GM21367 (cell line): ENCODE measurements around the gene SLC7A9.
"Not testable (repeated sequence)": the region's sequence is repeated elsewhere in the genome, so short reads cannot be mapped to it uniquely, and the experiment has no call there.

Source experiments
- ATAC-seq: cut with Tn5 transposase; IDR thresholded peaks from one replicate; pipeline ENCODE4 v1.9.1; 2021; ENCODE audit not compliant: unreplicated experiment

The SLC7A9 gene

DNA sequence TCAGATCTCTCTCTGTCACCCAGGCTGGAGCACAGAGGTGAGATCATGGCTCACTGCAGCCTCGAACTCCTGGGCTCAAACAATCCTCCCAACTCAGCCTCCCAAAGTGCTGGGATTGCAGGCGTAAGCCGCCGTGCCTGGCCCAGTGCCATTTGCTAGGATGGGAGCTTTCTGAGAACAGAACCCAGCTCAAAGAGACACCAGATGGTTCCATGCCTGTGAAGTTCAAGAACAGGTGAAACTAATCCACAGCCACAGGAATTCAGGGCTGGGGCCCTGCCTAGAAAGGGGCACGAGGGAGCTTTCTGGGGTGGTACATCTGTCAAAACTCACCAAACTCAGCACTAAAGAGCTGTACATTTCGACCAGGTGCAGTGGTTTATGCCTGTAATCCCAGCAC lies 4.2 kb downstream of the SLC7A9 start:
- no peak for ATAC-seq

DNA sequence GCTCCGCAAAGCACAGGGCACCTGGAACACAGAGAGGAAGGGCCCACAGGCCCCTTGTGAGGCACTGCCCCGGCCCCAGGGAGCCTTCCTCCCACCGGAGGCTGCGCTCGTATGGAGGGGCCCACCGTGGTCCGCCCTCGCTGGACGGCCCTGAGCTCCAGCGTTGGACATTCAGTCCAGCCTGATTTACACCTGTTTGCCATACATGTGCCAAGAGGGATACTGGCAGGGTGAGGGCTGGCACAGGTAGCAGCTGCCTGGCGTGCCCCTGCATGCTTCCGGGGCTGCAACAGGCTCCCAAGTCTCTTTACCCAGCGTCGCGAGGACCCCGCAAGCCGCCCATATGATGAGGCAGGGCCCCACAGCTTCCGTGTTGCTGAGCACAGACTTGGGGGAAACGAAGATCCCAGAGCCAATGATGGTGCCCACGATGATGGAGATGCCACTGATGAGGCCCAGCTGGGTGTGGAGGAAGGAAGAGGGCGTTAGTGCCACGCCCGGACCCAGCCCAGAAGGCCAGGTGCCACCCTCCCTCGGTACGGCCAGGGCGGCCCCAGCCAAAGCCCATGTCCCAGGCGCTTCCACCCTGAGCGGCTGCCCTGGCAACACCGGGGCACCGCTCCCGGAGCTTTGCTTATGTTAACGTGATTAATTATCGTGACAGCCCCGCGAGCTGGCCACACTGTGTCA lies 5.1 kb downstream of the SLC7A9 start:
- no peak for ATAC-seq

DNA sequence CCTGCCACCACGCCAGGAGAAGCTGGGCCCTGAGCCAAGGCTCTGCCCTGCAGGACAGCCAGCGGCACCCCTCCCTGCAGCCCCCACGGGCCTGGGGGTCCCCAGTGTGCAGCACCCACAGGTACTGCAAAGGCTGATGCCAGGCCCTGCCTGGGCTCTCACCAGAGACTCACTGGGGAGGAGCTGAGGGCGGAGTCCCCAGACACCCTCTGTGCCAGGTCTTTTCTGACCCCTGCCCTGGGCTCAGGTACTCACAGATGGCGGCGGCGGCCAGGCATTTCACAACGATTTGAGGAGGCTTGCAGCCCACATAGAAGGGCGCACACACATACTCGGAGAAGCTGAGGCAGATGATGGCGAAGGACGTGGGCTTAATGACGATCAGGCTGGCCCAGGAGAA lies 5.7 kb downstream of the SLC7A9 start:
- ATAC-seq = no peak

DNA sequence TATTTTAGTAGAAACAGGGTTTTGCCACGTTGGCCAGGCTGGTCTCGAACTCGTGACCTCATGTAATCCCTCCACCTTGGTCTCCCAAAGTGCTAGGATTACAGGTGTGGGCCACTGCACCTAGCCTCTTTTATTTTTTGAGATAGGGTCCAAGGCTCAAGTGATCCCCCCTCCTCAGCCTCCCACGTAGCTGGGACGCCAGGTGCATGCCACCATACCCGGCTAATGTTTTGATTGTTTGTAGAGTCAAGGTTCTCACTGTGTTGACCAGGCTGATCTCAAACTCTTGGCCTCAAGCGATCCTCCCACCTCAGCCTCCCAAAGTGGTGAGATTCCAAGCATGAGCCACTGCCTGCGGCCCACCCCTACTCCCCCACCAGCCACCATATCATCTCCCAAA lies 6.3 kb downstream of the SLC7A9 start:
- ATAC-seq = no peak

DNA sequence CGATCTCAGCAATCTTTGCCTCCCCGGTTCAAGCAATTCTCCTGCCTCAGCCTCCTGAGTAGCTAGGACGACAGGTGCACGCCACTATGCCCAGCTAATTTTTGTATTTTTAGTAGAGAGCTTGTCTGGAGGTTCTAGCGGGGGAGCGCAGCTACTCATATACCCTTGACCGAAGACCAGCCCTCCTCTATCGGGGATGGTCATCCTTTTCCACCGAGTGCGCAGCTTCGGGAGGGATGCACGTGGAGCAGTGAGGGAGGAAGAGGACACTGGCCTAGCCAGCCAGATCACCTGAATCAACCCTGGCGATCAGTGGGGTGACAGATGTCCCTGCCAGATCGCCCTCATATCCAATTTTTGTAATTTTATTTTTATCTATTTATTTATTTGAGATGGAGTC lies 6.8 kb downstream of the SLC7A9 start:
- ATAC-seq = no peak

DNA sequence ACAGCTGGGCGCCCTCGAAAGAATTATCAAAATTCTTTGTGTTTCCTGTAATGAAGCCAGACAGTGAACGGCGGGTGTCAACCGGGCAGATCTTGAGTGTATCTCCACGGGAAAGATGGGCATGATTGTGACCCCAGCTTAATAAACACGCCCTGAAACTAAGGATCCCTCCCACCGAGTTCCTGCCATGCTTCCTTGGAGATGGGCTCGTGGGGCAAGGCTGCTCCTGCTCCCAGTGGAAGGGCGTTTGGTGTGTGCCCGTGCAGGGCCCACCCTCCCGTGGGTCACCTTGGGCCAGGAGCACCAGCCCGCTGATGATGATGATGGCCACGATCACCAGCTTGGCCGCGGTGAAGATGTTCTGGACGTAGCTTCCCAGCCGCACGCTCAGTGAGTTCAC lies 7.4 kb downstream of the SLC7A9 start:
- ATAC-seq = no peak

DNA sequence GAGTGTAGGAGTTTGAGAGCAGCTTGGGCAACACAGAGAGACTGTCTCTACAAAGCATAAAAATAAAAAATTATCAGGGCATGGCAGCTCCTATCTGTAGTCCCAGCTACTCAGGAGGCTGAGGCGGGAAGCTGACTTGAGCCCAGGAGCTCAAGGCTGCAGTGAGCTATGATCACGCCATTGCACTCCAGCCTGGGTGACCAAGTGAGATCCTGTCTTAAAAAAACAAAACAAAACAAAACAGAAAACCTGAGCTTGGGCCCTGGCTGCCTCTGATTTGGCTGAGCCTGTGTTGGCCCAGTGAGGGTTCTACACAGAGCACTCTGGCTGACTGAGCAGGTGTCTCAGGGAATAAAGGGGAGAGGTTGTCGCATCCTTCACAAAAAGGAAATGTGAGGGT lies 8.0 kb downstream of the SLC7A9 start:
- no peak for ATAC-seq

DNA sequence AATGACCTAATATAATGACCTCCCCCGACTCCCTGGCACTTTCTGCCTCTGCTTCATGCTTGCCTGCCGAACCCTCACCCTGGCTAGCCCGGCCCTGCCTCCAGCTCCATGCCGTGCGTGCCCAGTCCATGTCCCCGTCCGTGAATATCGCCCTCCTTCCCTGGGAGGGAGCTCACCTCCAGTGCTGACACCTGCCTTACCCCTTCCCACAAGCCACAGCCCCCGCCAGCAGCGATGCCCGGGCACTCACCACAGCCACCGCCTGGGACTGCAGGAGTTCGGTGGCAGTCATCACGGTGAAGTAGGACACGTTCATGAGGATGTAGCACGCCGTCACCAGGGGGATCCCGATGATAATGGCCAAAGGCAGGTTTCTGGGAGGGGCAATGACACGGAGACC lies 10.0 kb downstream of the SLC7A9 start:
- no peak for ATAC-seq

DNA sequence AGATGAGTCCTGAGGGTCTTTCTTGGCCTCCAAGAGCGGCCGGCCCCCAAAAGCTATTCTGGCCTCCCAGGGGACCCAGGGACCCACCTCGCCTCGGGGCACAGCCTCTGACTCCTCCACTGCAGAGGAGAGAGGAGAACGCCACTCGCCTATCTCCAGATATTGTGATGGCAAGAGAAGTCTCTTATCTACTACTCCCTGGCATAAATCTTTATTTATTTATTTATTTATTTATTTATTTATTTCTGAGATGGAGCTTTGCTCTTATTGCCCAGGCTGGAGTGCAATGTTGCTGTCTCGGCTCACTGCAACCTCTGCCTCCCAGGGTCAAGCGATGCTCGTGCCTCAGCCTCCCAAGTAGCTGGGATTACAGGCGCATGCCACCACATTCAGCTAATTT lies 11.0 kb downstream of the SLC7A9 start:
- ATAC-seq = no peak

DNA sequence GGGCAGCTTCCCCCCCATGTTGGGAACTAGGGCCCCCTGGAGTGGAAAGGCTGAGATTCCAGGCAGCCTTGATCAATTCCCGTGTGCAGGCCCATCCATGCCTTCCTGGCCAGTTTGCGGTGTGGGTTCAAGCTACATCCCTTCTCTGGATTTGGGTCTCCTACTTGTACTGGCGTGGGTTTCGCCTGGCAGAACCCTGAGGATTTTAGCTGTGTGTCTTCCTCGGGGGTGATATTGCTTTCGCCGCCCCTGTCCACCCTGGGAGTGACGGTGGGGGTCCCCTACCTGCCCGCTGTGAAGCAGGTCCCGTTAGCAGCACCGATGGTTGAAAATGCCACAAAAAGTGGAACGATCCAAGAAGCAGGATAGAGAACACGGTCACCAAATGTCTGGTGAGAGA lies 11.4 kb downstream of the SLC7A9 start:
- ATAC-seq = no peak

DNA sequence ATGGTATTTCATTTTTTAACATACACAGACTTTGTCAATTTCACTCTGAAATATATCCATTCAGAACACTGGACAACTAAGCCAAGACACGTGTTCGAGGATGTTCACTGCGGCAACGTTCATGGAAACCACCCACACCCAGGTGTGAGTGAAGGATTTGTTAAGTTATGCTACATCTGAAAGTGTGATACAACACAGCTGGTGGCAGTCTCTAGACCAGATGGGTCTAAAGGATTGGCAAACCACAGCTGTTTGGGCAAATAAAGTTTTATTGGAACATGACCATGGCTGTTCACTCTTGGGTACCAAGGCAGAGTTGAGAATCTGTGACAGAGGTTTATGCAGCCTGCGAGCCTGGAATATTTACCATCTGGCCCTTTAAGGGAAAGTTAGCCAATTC lies 12.0 kb downstream of the SLC7A9 start:
- ATAC-seq = no peak

DNA sequence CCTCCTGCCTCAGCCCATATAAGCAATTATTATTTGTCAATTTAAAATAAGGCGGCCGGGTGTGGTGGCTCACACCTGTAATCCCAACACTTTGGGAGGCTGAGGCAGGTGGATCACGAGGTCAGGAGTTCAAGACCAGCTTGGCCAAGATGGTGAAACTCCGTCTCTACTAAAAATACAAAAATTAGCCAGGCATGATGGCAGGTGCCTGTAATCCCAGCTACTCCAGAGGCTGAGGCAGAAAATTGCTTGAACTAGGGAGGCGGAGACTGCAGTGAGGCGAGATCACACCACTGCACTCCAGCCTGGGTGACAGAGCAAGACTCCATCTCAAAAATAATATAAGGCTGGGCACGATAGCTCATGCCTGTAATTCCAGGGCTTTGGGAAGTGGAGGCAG lies 12.7 kb downstream of the SLC7A9 start:
- not testable (repeated sequence) for ATAC-seq

DNA sequence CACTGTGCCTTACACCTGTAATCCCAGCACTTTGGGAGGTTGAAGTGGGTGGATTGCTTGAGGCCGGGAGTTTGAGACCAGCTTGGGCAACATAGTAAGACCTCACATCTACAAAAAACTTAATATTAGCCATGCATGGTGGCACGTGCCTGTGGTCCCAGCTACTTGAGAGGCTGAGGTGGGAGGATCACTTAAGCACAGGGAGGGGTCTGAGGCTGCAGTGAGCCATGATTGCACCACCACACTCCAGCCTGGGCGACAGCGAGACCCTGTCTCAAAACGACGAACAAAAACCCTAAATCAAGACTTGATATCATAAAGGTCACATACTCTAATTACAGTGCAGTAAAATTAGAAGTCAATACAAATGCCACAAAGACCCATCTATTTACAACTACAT lies 17.4 kb downstream of the SLC7A9 start:
- ATAC-seq = no peak

DNA sequence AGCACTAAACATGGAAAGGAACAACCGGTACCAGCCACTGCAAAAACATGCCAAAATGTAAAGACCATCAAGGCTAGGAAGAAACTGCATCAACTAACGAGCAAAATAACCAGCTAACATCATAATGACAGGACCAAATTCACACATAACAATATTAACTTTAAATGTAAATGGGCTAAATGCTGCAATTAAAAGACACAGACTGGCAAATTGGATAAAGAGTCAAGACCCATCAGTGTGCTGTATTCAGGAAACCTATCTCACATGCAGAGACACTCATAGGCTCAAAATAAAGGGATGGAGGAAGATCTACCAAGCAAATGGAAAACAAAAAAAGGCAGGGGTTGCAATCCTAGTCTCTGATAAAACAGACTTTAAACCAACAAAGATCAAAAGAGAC lies 21.5 kb downstream of the SLC7A9 start:
- not testable (repeated sequence) for ATAC-seq

DNA sequence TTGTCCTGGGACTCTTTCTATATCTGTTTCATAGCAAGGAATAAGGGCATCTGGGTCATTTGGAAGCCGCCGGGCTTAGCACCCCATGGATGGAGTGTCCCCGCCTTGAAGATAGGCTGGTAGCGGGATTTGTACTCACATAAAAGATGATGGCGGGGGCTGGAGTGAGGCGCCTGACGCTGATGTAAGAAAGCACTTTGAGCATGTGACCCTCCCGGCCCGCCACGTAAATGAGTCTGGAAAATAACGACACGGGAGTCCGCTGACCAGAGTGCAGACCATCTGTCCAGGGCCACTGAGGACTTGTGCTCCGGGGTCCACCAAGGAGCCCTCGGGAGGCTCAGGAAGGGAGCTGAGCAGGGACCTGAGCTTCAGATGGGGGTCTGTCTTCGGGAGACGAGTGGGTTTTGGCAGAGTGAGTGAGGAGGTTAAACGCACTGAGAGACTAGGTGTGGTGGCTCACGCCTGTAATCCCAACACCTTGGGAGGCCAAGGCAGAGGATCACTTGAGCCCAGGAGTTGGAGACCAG lies 25.8 kb downstream of the SLC7A9 start:
- ATAC-seq = no peak

DNA sequence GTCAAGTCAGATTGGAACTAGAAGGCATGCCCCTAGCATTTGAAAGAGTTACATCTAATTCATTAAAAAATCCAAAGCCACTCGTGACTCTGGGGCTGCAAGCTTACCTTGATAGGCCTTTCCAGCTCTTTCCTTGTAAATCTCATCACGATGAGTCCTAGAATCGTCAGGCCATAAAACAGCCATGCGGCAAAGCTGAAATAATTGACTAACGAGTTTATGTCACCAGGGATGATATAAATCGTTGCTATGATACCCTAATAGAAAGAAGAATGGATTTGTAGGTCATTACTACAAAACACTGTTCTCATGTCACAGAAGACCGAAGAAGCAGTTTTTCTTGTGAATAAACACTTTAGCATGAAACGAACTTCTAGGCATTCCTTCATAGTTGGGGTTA lies 27.5 kb downstream of the SLC7A9 start:
- ATAC-seq = no peak

DNA sequence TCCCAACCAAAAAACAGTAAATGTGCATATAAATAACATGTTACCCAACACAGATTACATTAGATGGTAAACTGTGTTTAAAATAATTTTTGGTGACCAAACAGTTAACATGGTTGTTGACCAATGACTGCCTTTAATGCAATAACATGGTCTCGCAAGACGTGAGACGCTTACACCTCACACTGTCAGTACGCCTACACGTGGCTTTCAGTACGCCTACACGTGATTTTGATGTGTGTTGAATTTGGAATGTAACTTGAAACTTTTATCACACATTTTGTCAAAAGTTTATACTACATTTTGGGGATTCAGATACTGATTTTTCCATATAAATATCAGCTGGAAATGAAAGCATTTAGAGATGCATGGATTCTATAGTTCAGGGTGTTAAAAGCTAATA lies 32.0 kb downstream of the SLC7A9 start:
- ATAC-seq = no peak

DNA sequence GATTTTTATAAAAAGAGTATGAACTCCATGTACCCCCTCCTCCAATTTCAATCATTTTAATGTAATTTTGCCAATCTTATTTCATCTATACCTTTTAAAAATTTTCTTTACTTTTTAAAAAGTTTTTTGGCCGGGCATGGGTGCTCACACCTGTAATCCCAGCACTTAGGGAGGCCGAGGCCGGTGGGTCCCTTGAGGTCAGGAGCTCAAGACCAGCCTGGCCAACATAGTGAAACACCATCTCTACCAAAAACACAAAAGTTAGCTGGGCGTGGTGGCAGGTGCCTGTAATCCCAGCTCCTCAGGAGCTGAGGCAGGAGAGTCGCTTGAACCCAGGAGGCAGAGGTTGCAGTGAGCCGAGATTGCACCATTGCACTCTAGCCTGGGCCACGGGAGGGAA lies 36.2 kb downstream of the SLC7A9 start:
- not testable (repeated sequence) for ATAC-seq

DNA sequence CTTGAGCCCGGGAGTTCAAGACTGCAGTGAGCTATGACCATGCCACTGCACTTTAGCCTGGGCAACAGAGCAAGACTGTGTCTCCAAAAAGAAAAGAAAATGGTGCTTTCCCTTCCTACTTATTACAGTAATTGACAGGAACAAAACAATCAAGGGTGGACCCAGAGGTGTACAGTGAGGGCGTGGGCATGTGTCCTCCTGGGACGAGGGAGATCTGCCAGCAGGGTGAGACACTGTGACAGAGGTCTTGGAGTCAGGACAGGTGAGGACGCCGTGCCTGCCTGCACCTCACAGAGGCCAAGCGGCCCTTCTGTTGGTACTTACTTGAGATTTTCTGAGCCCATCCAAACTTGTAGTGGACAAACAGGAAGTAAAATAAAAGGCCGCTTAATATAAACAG lies 36.7 kb downstream of the SLC7A9 start:
- ATAC-seq = not testable (repeated sequence)

DNA sequence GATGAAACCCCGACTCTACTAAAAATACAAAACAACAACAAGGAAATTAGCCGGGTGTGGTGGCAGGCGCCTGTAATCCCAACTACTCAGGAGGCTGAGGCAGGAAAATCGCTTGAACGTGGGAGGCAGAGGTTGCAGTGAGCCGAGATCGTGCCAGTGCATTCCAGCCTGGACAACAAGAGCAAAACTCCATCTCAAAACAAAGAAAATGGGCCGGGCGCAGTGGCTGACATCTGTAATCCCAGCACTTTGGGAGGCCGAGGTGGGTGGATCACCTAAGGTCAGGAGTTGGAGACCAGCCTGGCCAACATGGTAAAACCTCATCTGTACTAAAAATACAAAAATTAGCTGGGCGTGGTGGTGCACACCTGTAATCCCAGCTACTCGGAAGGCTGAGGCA lies 37.5 kb downstream of the SLC7A9 start:
- ATAC-seq = not testable (repeated sequence)

DNA sequence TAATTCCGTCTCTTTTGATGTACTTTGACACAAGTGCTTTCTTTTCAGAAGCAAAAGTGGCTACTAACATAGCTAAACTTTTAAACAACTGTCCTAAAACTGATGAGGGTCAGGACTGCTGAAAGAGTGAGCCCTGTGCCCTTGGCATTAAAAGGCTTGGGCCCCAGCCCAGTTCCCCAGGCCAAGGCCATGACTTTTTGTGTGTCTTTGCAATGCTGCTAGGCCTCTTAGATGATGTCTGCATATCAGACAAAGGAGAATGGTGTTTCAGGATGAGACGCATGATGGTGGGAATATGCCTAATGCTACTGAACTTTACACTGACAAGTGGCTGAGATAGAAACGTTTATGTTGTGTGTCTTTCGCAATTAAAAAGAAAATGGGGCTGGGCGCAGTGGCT lies 38.0 kb downstream of the SLC7A9 start:
- no peak for ATAC-seq

DNA sequence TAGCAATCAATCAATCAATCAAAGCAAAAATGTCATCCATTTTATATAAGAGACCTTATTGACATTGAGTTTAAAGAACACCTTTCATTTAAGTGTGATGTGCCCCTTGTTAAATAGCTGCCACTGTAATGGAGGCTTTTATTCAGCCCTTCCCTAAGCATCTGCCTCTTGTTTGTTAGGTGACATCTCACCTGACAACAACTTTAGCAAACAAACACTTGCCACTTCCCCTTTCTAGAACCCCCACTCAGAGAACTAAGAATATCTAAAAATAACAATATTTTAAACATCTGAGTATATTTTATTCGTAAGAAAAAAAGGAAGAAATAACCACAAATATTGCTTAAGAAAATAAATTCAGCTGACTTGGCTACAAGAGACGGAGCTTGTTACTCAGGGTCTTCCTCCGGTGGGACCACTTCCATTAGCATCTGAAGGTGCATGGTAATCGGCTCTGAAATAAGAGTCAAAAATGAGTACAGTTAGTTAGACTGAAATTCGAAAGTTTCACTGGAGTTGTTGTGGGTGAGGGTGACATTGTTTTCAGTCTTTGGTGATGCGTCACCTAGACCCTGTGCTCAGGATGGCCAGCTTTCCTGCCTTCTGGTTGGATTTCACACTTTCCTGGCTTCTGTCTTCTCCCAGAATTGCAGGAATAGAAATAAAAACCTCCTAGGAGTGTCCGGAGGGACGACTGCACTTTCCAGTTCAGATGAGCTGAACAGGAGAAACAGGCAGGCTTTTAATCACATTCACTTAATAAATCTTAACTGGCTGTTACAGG lies 39.1 kb downstream of the SLC7A9 start:
- ATAC-seq = no peak
